Aortic smooth muscle cell (primary cell): ENCODE measurements around the gene NIPBL. TPM values are rescaled to one million over a fixed set of nuclear protein-coding genes. Genes with fewer than 3 reads are reported as not detected.

Source experiments
- total RNA-seq: library from RNA; depleted of rRNA; stranded (reverse); fragments of >200 nt; gene quantifications from 2 replicates; pipeline ENCODE4 v1.2.3, GENCODE V29; 2014

The NIPBL gene
- 25.6 and 30.4 TPM in 2 replicates for total RNA-seq

DNA sequence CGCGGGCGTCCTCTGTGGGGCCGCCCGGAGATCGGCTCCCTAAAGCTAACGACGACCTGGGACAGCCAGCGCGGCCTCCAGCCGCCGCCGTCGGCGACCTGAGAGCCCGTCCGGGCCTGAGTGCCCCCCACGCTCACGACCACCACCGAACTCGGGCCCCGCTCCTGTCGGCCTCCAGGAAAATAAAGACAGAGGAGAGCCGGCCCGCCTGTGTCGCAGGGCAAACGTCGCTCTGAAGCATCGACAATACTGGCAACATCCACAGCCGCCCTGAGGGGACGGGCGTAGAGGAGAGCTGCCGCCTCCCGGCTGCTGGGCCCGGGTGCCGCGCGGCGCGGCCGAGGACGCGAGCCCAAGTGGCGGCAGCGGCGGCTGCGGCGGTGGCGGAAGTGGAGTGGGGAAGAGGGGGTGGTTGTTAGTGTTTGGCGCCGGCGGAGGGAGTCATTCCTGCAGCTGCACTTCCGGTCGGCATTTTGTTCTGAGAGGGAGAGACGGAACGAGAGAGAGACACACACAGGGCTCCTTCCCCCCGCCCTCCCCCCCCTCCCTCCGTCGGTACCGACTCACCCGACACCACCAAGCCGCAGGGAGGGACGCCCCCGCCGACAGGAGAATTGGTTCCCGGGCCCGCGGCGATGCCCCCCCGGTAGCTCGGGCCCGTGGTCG lies at the start of gene NIPBL:
Gene NIPBL, plus strand, starts transcription at position 471 of the 666 bp plus-strand sequence. CDS start 76,928 bp downstream, outside the sequence.

